Measurements from ENCODE around the gene C9orf152. TPM values are rescaled to one million over a fixed set of nuclear protein-coding genes. Genes with fewer than 3 reads are reported as not detected.
A peak's percentile ranks its signal among the peaks of the same experiment; 100 is the strongest.
"Not testable (repeated sequence)": the region's sequence is repeated elsewhere in the genome, so short reads cannot be mapped to it uniquely, and the experiment has no call there.

The C9orf152 gene
- total RNA-seq, 4 donors from 2014 or later = 0.17 TPM; not detected in 3

GRCh38 chr9:110255463-110256379 is 47.8 kb upstream of the C9orf152 start:
- Histone ChIP-seq H3K27ac (peak overlapping the region; percentile 83 to 94 (median 92)), H3K4me3 (peak overlapping the region; percentile 85 to 99), H3K27me3 (no peaks in the 10 kb centered on the region), H3K36me3 (peaks cover 0 to 4% of the 10 kb centered on the region in 2 donors), H3K9me3 (no peaks in the 10 kb centered on the region), H3K4me1 (peaks cover 0 to 59% (median 7%) of the 10 kb centered on the region in 3 donors)
- 0% methylated on average over 3 of the region's 81 CpGs; no CpG with 5 or more reads in 1 of the 2 donors for WGBS, 2 donors (ENCODE audit: low coverage in 1 of 2)
- ATAC-seq = peak; percentile 48
- peak; percentile 48 for TF ChIP-seq POLR2AphosphoS5 (IDR thresholded peaks at IDR 0.05)
- TF ChIP-seq EP300 (IDR thresholded peaks at IDR 0.05) = no peak
- TF ChIP-seq POLR2A (IDR thresholded peaks at IDR 0.05) = peak in 1 of 2 donors; percentile 37
- TF ChIP-seq, protein P1, sequence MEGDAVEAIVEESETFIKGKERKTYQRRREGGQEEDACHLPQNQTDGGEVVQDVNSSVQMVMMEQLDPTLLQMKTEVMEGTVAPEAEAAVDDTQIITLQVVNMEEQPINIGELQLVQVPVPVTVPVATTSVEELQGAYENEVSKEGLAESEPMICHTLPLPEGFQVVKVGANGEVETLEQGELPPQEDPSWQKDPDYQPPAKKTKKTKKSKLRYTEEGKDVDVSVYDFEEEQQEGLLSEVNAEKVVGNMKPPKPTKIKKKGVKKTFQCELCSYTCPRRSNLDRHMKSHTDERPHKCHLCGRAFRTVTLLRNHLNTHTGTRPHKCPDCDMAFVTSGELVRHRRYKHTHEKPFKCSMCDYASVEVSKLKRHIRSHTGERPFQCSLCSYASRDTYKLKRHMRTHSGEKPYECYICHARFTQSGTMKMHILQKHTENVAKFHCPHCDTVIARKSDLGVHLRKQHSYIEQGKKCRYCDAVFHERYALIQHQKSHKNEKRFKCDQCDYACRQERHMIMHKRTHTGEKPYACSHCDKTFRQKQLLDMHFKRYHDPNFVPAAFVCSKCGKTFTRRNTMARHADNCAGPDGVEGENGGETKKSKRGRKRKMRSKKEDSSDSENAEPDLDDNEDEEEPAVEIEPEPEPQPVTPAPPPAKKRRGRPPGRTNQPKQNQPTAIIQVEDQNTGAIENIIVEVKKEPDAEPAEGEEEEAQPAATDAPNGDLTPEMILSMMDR (IDR thresholded peaks at IDR 0.05) = no peak

- TF ChIP-seq POLR2AphosphoS5 (IDR thresholded peaks at IDR 0.05) (no peak), POLR2A (IDR thresholded peaks at IDR 0.05) (no peak), EP300 (IDR thresholded peaks at IDR 0.05) (no peak)
- TF ChIP-seq, protein P1 (IDR thresholded peaks at IDR 0.05) = no peak
- peaks cover 0 to 10% of the 10 kb centered on the region in 2 donors for H3K36me3 ChIP-seq
- H3K4me3 ChIP-seq = peak overlapping the region; percentile 85 to 99
- 10 to 11% methylated on average over 5 to 14 of the region's 17 CpGs for WGBS, 2 donors (ENCODE audit: low coverage in 1 of 2)
- H3K4me1 ChIP-seq = peaks cover 0 to 59% (median 7%) of the 10 kb centered on the region in 3 donors
- no peaks in the 10 kb centered on the region for H3K27me3 ChIP-seq
- peak overlapping the region; percentile 83 to 94 (median 92) for H3K27ac ChIP-seq
- no peak for ATAC-seq
- H3K9me3 ChIP-seq = no peaks in the 10 kb centered on the region
Measured at GRCh38 chr9:110255034-110255462, 47.1 kb upstream of the C9orf152 start.

DNA sequence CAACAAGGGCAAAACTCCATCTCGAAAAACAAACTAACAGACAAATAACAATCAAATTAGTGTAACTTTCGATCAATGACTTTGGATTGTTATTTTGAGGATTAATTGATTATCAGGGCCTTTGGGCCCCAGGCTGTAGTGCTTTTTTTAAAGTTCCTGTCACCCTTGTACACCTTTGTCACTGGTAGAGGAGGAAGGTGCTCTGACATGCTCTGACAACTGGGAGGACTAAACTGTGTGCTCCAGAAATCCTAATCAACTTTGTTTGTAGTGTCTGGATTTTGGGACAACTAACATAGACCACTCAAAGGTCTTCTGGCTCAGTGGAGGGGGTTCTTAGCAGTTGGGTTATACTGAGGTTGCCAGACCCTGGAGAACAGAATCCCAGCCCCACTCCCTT is 46.5 kb upstream of the C9orf152 start:
- Histone ChIP-seq H3K9me3 (no peaks in the 10 kb centered on the region), H3K4me1 (peaks cover 0 to 59% (median 7%) of the 10 kb centered on the region in 3 donors), H3K27me3 (no peaks in the 10 kb centered on the region), H3K27ac (peak overlapping the region in 3 of 4 donors; percentile 83 to 93 (median 90)), H3K36me3 (peaks cover 0 to 16% of the 10 kb centered on the region in 2 donors), H3K4me3 (peak overlapping the region; percentile 85 to 99)
- no peak for ATAC-seq
- TF ChIP-seq EP300 (IDR thresholded peaks at IDR 0.05) (no peak), POLR2A (IDR thresholded peaks at IDR 0.05) (no peak), POLR2AphosphoS5 (IDR thresholded peaks at IDR 0.05) (no peak)
- TF ChIP-seq, protein P1 (IDR thresholded peaks at IDR 0.05) = no peak
- 79 to 83% methylated on average over 2 of the region's 2 CpGs for WGBS, 2 donors (ENCODE audit: low coverage in 1 of 2)

DNA sequence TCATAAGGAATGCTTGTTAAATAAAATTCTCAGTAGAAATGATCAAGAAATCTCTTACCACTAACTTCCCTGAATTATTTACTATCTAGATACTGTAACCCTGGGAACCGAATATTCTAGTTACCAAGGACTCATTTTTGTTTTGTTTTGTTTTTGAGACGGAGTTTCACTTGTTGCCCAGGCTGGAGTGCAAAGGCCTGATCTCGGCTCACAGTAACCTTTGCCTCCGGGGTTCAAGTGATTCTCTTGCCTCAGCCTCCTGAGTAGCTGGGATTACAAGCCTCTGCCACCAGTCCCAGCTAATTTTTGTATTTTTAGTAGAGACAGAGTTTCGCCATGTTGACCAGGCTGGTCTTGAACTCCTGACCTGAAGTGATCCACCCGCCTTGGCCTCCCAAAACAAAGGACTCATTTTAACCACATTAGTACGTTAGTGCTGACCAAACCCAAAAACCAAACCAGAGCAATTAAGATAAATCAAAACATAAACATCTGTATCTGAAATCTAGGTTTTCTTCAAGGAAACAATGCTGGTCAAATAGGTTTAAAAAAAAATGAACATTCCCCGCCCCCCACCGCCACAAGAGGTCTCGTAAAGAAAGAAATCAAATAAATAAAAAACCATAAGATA is 44.7 kb upstream of the C9orf152 start:
- Histone ChIP-seq H3K27me3 (no peaks in the 10 kb centered on the region), H3K4me3 (no peak overlapping the region), H3K4me1 (peaks cover 0 to 51% (median 7%) of the 10 kb centered on the region in 3 donors), H3K27ac (peak overlapping the region in 1 of 4 donors; percentile 31), H3K9me3 (no peaks in the 10 kb centered on the region), H3K36me3 (peaks cover 0 to 34% of the 10 kb centered on the region in 2 donors)
- no peak for TF ChIP-seq EP300 (IDR thresholded peaks at IDR 0.05)
- no peak for TF ChIP-seq POLR2AphosphoS5 (IDR thresholded peaks at IDR 0.05)
- TF ChIP-seq POLR2A (IDR thresholded peaks at IDR 0.05) = no peak
- TF ChIP-seq, protein P1 (IDR thresholded peaks at IDR 0.05) = no peak
- no peak for ATAC-seq
- WGBS, 2 donors (ENCODE audit: low coverage in 1 of 2) = 29 to 48% methylated on average over 1 to 9 of the region's 10 CpGs

- H3K4me3 ChIP-seq, H3K9me3 ChIP-seq, ATAC-seq, H3K27ac ChIP-seq, H3K27me3 ChIP-seq: not testable (repeated sequence)
- Histone ChIP-seq H3K4me1 (peaks cover 0 to 44% (median 7%) of the 10 kb centered on the region in 3 donors), H3K36me3 (peaks cover 0 to 43% of the 10 kb centered on the region in 2 donors)
- WGBS, 2 donors (ENCODE audit: low coverage in 1 of 2) = 91 to 100% methylated on average over 1 to 5 of the region's 5 CpGs
Measured at GRCh38 chr9:110251770-110252169, 43.8 kb upstream of the C9orf152 start.
